Natural killer cell (primary cell): ENCODE measurements around the gene SORL1. TPM values are rescaled to one million over a fixed set of nuclear protein-coding genes. Genes with fewer than 3 reads are reported as not detected.
A peak's percentile ranks its signal among the peaks of the same experiment; 100 is the strongest.

Source experiments
- ATAC-seq, 3 donors: fragments of 150-1000 bp in 2 of 3; fragments of 200-7000 bp in 1 of 3; cut with Tn5 transposase; 1 replicate in 1 of 3; 2 replicates in 2 of 3; pipeline ENCODE4 v1.10.0; 2021; ENCODE audit warnings: mild to moderate bottlenecking in 2 of 3, moderate library complexity in 2 of 3
- DNase-seq, 2 donors: peaks; one replicate each; pipeline versions ENCODE4 v3.0.0 to v3.0.0-alpha.2; 2013 to 2021; ENCODE audit warnings: mixed read lengths in 1 of 2
- H3K27ac ChIP-seq: one replicate; pipeline ENCODE4 v1.5.1; 2013; ENCODE audit warnings: mild to moderate bottlenecking, low read length
- H3K27me3 ChIP-seq: one replicate; pipeline ENCODE4 v1.6.1; 2013; ENCODE audit warnings: low read length; ENCODE audit not compliant: control insufficient read depth, insufficient read depth
- H3K36me3 ChIP-seq: one replicate; pipeline ENCODE4 v1.6.1; 2013; ENCODE audit warnings: low read length; ENCODE audit not compliant: control insufficient read depth, insufficient read depth
- H3K4me1 ChIP-seq: one replicate; pipeline ENCODE4 v1.6.1; 2013; ENCODE audit warnings: low read length; ENCODE audit not compliant: control insufficient read depth, insufficient read depth
- H3K4me3 ChIP-seq: one replicate; pipeline ENCODE4 v1.5.1; 2013; ENCODE audit warnings: low read length
- H3K9me3 ChIP-seq: one replicate; pipeline ENCODE4 v1.6.1; 2013; ENCODE audit warnings: low read length; ENCODE audit not compliant: control insufficient read depth, insufficient read depth
- H3K27ac Mint-ChIP-seq, 2 donors: one replicate each; pipeline ENCODE4 v1.8.0; 2022; ENCODE audit warnings: mild to moderate bottlenecking in 2 of 2, mixed read lengths in 2 of 2, moderate library complexity in 1 of 2
- H3K27me3 Mint-ChIP-seq, 2 donors: one replicate each; pipeline ENCODE4 v1.8.0; 2022; ENCODE audit warnings: low read depth in 2 of 2, mixed read lengths in 2 of 2
- H3K36me3 Mint-ChIP-seq: one replicate; pipeline ENCODE4 v1.8.0; 2022; ENCODE audit warnings: mixed read lengths
- H3K4me1 Mint-ChIP-seq, 2 donors: one replicate each; pipeline ENCODE4 v1.8.0; 2022; ENCODE audit warnings: mixed read lengths in 2 of 2
- H3K4me3 Mint-ChIP-seq: one replicate; pipeline ENCODE4 v1.8.0; 2022; ENCODE audit warnings: mild to moderate bottlenecking, moderate library complexity, mixed read lengths
- H3K9me3 Mint-ChIP-seq, 2 donors: one replicate each; pipeline ENCODE4 v1.8.0; 2022; ENCODE audit warnings: mixed read lengths in 2 of 2
- CTCF ChIP-seq: fragments of 200-600 bp; IDR thresholded peaks from one replicate; pipeline ENCODE4 v1.8.0; 2022; ENCODE audit warnings: antibody characterized with exemption
- WGBS: methylation state at CpG from one replicate; pipeline ENCODE4 v1.1.7; 2013; ENCODE audit warnings: missing lambda C conversion rate; ENCODE audit not compliant: insufficient coverage; 5-methylcytosine and 5-hydroxymethylcytosine counted together
- intact Hi-C: fragments of 100-400 bp; cut with micrococcal nuclease; formaldehyde crosslinking; loops from one replicate; pipeline ENCODE4 v1.14.2; 2022
- total RNA-seq, 4 donors: library from RNA; stranded (reverse); fragments of 120-200 nt in 1 of 4; gene quantifications; one replicate each; pipeline versions ENCODE4 v1.2.3 to v1.2.4, GENCODE V29; 2013 to 2022

SORL1 gene
- total RNA-seq, 3 donors from 2014 or later (not counting 1 experiment from before 2014, with no cell fraction given): 386 to 519 (median 456) TPM

GRCh38 chr11:121460941-121461514, 8.9 kb downstream of the SORL1 start:
- H3K27ac ChIP-seq: peak overlapping the region; percentile 11
- H3K27me3 ChIP-seq: no peaks in the 10 kb centered on the region
- Mint-ChIP-seq H3K27me3 (no peaks in the 10 kb centered on the region), H3K9me3 (no peaks in the 10 kb centered on the region), H3K4me1 (peaks cover 97 to 98% of the 10 kb centered on the region in 2 donors), H3K27ac (peak overlapping the region; percentile 98 to 99), H3K4me3 (peak overlapping the region; percentile 57), H3K36me3 (no peaks in the 10 kb centered on the region)
- peaks cover 83% of the 10 kb centered on the region for H3K4me1 ChIP-seq
- intact Hi-C loops: no loop called here
- no peak for ATAC-seq
- 87% methylated on average over 4 of the region's 4 CpGs for WGBS
- H3K36me3 ChIP-seq: peaks cover 3% of the 10 kb centered on the region
- H3K4me3 ChIP-seq: no peak overlapping the region
- H3K9me3 ChIP-seq: no peaks in the 10 kb centered on the region
- no peak for DNase-seq
- TF ChIP-seq CTCF: no peak

- no peak for TF ChIP-seq CTCF
- Mint-ChIP-seq H3K9me3 (no peaks in the 10 kb centered on the region), H3K4me3 (peak overlapping the region; percentile 57), H3K27ac (peak overlapping the region; percentile 98 to 99), H3K4me1 (peaks cover 97 to 98% of the 10 kb centered on the region in 2 donors), H3K36me3 (no peaks in the 10 kb centered on the region), H3K27me3 (no peaks in the 10 kb centered on the region)
- Histone ChIP-seq H3K27me3 (no peaks in the 10 kb centered on the region), H3K9me3 (no peaks in the 10 kb centered on the region), H3K36me3 (peaks cover 3% of the 10 kb centered on the region), H3K4me3 (no peak overlapping the region), H3K4me1 (peaks cover 83% of the 10 kb centered on the region), H3K27ac (no peak overlapping the region)
- no peak for DNase-seq
- ATAC-seq: no peak
- intact Hi-C loops: no loop called here
- WGBS: 88% methylated on average over 7 of the region's 7 CpGs
Measured at GRCh38 chr11:121461843-121462242, 9.7 kb downstream of the SORL1 start.

GRCh38 chr11:121463689-121464335, 11.7 kb downstream of the SORL1 start:
- intact Hi-C loops: loop anchor here (1.0 to 2.0 kb wide), 4 partner anchors 8 to 51 kb away; no protein-coding TSS in a partner anchor
- no peak for ATAC-seq
- peak overlapping the region; percentile 98 to 99 for H3K27ac Mint-ChIP-seq
- H3K4me3 ChIP-seq: no peak overlapping the region
- peaks cover 96 to 99% of the 10 kb centered on the region in 2 donors for H3K4me1 Mint-ChIP-seq
- H3K36me3 ChIP-seq: no peaks in the 10 kb centered on the region
- H3K4me3 Mint-ChIP-seq: peak overlapping the region; percentile 86
- H3K9me3 Mint-ChIP-seq: no peaks in the 10 kb centered on the region
- TF ChIP-seq CTCF: no peak
- H3K27ac ChIP-seq: peak overlapping the region; percentile 68
- peaks cover 94% of the 10 kb centered on the region for H3K4me1 ChIP-seq
- DNase-seq: no peak
- WGBS: 79% methylated on average over 5 of the region's 6 CpGs
- no peaks in the 10 kb centered on the region for H3K36me3 Mint-ChIP-seq
- no peaks in the 10 kb centered on the region for H3K9me3 ChIP-seq
- no peaks in the 10 kb centered on the region for H3K27me3 Mint-ChIP-seq
- no peaks in the 10 kb centered on the region for H3K27me3 ChIP-seq
